ENCODE data around the gene ATP1A4.

DNA sequence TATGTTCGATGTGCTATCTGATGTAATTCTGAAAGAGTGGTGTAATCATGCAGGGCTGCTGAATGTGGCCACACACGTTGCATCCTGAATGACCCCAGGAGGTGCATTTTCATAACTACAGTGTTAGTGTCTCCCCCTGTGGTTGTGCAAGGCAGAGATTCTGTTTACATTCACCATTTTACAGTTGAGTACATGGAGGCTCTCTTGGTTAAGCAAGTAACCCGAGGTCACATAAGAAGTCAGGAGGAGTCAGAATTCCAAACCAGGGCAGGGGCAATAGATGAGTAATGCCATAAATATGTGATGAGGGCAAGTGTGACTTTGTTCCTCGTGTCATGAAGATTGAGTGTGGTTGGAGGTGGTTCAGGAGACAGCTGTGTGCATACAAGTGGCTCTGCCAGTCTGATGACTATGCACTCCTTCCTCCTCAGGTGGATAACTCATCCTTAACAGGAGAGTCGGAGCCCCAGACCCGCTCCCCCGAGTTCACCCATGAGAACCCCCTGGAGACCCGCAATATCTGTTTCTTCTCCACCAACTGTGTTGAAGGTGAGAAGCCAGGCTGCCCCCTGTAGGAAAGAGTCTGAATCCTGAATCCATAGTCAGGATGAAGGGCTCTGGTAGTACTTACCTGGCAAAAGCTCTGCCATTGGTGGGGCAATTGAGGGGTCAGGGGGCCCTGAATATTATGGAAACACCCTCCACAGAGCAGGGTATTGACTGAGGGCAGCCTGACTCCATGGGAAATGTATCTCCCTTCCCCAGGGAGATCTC is 26.5 kb upstream of the ATP1A4 start:
- TF ChIP-seq, protein P1, sequence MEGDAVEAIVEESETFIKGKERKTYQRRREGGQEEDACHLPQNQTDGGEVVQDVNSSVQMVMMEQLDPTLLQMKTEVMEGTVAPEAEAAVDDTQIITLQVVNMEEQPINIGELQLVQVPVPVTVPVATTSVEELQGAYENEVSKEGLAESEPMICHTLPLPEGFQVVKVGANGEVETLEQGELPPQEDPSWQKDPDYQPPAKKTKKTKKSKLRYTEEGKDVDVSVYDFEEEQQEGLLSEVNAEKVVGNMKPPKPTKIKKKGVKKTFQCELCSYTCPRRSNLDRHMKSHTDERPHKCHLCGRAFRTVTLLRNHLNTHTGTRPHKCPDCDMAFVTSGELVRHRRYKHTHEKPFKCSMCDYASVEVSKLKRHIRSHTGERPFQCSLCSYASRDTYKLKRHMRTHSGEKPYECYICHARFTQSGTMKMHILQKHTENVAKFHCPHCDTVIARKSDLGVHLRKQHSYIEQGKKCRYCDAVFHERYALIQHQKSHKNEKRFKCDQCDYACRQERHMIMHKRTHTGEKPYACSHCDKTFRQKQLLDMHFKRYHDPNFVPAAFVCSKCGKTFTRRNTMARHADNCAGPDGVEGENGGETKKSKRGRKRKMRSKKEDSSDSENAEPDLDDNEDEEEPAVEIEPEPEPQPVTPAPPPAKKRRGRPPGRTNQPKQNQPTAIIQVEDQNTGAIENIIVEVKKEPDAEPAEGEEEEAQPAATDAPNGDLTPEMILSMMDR (conservative IDR thresholded peaks at IDR 0.05; ENCODE audit: low read length), result no peak
- no peak for TF ChIP-seq EZH2phosphoT487 (IDR thresholded peaks at IDR 0.05; ENCODE audit: borderline replicate concordance, low read depth, low read length)

Measured in OCI-LY7 (cell line).